ENCODE results near the gene AURKA.

DNA sequence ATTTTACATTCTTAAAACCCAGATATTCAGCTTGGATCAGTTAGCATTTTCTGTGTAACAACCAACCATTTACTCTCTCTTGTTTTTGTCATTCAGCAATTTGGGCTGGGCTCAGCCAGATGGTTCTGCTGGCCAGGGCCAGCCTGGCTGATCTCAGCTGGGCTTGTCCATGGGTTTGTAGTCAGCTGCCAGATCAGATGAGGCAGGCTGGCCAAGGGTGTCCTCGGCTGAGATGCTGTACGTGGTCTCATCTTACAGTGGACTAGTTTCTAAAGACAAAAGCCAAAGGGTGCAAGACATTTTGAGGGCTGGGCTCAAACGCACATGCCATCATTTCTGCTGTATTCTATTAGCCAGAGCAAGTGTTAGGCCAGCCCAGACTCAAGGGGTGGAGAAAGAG, 49.2 kb downstream of the AURKA start:
- TF ChIP-seq CREB1 (IDR thresholded peaks at IDR 0.05; ENCODE audit: low read depth) (no peak), RAD21 (IDR thresholded peaks at IDR 0.05; ENCODE audit: low read depth) (no peak), EP300 (IDR thresholded peaks at IDR 0.05; ENCODE audit: borderline replicate concordance) (no peak), FOXM1 (IDR thresholded peaks at IDR 0.05; ENCODE audit: borderline replicate concordance, low read depth) (no peak), ZBTB7A (IDR thresholded peaks at IDR 0.05; ENCODE audit: low read depth) (no peak), YY1 (IDR thresholded peaks at IDR 0.05; ENCODE audit: low read depth) (no peak), TEAD4 (IDR thresholded peaks at IDR 0.05) (no peak)
- TF ChIP-seq, protein P1, sequence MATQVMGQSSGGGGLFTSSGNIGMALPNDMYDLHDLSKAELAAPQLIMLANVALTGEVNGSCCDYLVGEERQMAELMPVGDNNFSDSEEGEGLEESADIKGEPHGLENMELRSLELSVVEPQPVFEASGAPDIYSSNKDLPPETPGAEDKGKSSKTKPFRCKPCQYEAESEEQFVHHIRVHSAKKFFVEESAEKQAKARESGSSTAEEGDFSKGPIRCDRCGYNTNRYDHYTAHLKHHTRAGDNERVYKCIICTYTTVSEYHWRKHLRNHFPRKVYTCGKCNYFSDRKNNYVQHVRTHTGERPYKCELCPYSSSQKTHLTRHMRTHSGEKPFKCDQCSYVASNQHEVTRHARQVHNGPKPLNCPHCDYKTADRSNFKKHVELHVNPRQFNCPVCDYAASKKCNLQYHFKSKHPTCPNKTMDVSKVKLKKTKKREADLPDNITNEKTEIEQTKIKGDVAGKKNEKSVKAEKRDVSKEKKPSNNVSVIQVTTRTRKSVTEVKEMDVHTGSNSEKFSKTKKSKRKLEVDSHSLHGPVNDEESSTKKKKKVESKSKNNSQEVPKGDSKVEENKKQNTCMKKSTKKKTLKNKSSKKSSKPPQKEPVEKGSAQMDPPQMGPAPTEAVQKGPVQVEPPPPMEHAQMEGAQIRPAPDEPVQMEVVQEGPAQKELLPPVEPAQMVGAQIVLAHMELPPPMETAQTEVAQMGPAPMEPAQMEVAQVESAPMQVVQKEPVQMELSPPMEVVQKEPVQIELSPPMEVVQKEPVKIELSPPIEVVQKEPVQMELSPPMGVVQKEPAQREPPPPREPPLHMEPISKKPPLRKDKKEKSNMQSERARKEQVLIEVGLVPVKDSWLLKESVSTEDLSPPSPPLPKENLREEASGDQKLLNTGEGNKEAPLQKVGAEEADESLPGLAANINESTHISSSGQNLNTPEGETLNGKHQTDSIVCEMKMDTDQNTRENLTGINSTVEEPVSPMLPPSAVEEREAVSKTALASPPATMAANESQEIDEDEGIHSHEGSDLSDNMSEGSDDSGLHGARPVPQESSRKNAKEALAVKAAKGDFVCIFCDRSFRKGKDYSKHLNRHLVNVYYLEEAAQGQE (IDR thresholded peaks at IDR 0.05; ENCODE audit: low read depth): no peak
- TF ChIP-seq, protein P2, sequence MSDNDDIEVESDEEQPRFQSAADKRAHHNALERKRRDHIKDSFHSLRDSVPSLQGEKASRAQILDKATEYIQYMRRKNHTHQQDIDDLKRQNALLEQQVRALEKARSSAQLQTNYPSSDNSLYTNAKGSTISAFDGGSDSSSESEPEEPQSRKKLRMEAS (IDR thresholded peaks at IDR 0.05): no peak

Measured in Ishikawa (cell line).